Loucy (cell line): ENCODE measurements around the gene STRN.

Experiments
- H2AFZ ChIP-seq: fragments of 200-600 bp; sonication (generic); 2 replicates; pipeline ENCODE4 v1.6.0; 2016; ENCODE audit warnings: antibody characterized with exemption, mild to moderate bottlenecking, low read length, moderate library complexity
- H3F3A ChIP-seq: fragments of 200-600 bp; 2 replicates; pipeline ENCODE4 v1.6.0; 2016; ENCODE audit warnings: antibody characterized with exemption, low read depth, mild to moderate bottlenecking
- H3K27me3 ChIP-seq: fragments of 200-600 bp; sonication (generic); 2 replicates; pipeline ENCODE4 v1.6.1; 2014; ENCODE audit warnings: low read length, mild to moderate bottlenecking; ENCODE audit not compliant: insufficient read depth, poor library complexity, severe bottlenecking
- H3K36me3 ChIP-seq: fragments of 200-600 bp; sonication (generic); 2 replicates; pipeline ENCODE4 v1.6.1; 2016; ENCODE audit warnings: low read length; ENCODE audit not compliant: insufficient read depth
- H3K4me1 ChIP-seq: fragments of 200-600 bp; sonication (generic); 2 replicates; pipeline ENCODE4 v1.5.1; 2014; ENCODE audit warnings: low read length, mild to moderate bottlenecking; ENCODE audit not compliant: insufficient read depth, poor library complexity, severe bottlenecking
- H3K4me2 ChIP-seq: fragments of 200-600 bp; sonication (generic); 2 replicates; pipeline ENCODE4 v1.6.0; 2014; ENCODE audit warnings: antibody characterized with exemption, low read length, low read depth, mild to moderate bottlenecking; ENCODE audit not compliant: poor library complexity, severe bottlenecking
- H3K4me3 ChIP-seq: fragments of 200-600 bp; sonication (generic); 2 replicates; pipeline ENCODE4 v1.5.1; 2014; ENCODE audit warnings: low read length, mild to moderate bottlenecking, mixed read lengths; ENCODE audit not compliant: poor library complexity, severe bottlenecking
- H3K79me2 ChIP-seq: fragments of 200-600 bp; sonication (generic); 2 replicates; pipeline ENCODE4 v1.6.1; 2014; ENCODE audit warnings: low read length; ENCODE audit not compliant: insufficient read depth
- H3K9ac ChIP-seq: fragments of 200-600 bp; sonication (generic); 2 replicates; pipeline ENCODE4 v1.6.0; 2014; ENCODE audit warnings: mild to moderate bottlenecking, low read depth, low read length, moderate library complexity; ENCODE audit not compliant: poor library complexity, severe bottlenecking
- H3K9me2 ChIP-seq: fragments of 200-600 bp; sonication (generic); replicated peaks from 2 replicates; pipeline ENCODE4 v1.6.1; 2016; ENCODE audit warnings: low read depth, low read length, mixed read lengths
- H3K9me3 ChIP-seq: fragments of 200-600 bp; sonication (generic); 2 replicates; pipeline ENCODE4 v1.6.1; 2014; ENCODE audit warnings: mild to moderate bottlenecking, antibody characterized with exemption, low read length, low read depth; ENCODE audit not compliant: insufficient read depth
- H4K20me1 ChIP-seq: fragments of 200-600 bp; sonication (generic); 2 replicates; pipeline ENCODE4 v1.6.0; 2014; ENCODE audit warnings: antibody characterized with exemption, low read length, mild to moderate bottlenecking; ENCODE audit not compliant: insufficient read depth, poor library complexity, severe bottlenecking
- CTCF ChIP-seq: fragments of 200-600 bp; sonication (generic); conservative IDR thresholded peaks from 2 replicates; pipeline ENCODE4 v1.5.1; 2014; ENCODE audit warnings: mild to moderate bottlenecking, antibody characterized with exemption, low read length
- EZH2phosphoT487 ChIP-seq: fragments of 200-600 bp; IDR thresholded peaks from 2 replicates; pipeline ENCODE4 v1.6.1; 2018; ENCODE audit warnings: antibody characterized with exemption, mild to moderate bottlenecking, moderate library complexity, borderline replicate concordance

The STRN gene

GRCh38 chr2:36885605-36886004 is 80.7 kb downstream of the STRN start:
- Histone ChIP-seq H3K9ac (no peak overlapping the region), H4K20me1 (no peaks in the 10 kb centered on the region), H3K4me1 (no peaks in the 10 kb centered on the region), H3K27me3 (no peaks in the 10 kb centered on the region), H3K9me2 (no peaks in the 10 kb centered on the region), H3K4me3 (no peak overlapping the region), H3K9me3 (no peaks in the 10 kb centered on the region), H3K79me2 (no peaks in the 10 kb centered on the region), H3K4me2 (no peak overlapping the region), H3F3A (no peaks in the 10 kb centered on the region), H3K36me3 (peaks cover 59% of the 10 kb centered on the region; the same call in 1 of the 2 replicates), H2AFZ (no peak overlapping the region)
- no peak for TF ChIP-seq CTCF
- TF ChIP-seq EZH2phosphoT487: no peak

GRCh38 chr2:36882532-36882931 is 83.8 kb downstream of the STRN start:
- no peak for TF ChIP-seq CTCF
- no peak for TF ChIP-seq EZH2phosphoT487
- H3K4me2 ChIP-seq: no peak overlapping the region
- peaks cover 50% of the 10 kb centered on the region; the same call in 1 of the 2 replicates for H3K36me3 ChIP-seq
- no peak overlapping the region for H3K4me3 ChIP-seq
- H3K4me1 ChIP-seq: no peaks in the 10 kb centered on the region
- no peak overlapping the region for H2AFZ ChIP-seq
- H3K79me2 ChIP-seq: no peaks in the 10 kb centered on the region
- H3K9ac ChIP-seq: no peak overlapping the region
- H3F3A ChIP-seq: no peaks in the 10 kb centered on the region
- H4K20me1 ChIP-seq: no peaks in the 10 kb centered on the region
- H3K9me2 ChIP-seq: no peaks in the 10 kb centered on the region
- no peaks in the 10 kb centered on the region for H3K27me3 ChIP-seq
- H3K9me3 ChIP-seq: no peaks in the 10 kb centered on the region

GRCh38 chr2:36881816-36882215 is 84.5 kb downstream of the STRN start:
- Histone ChIP-seq H3K4me3 (no peak overlapping the region), H4K20me1 (no peaks in the 10 kb centered on the region), H3K79me2 (no peaks in the 10 kb centered on the region), H3K9me2 (no peaks in the 10 kb centered on the region), H3K36me3 (peaks cover 55% of the 10 kb centered on the region; the same call in 1 of the 2 replicates), H3K4me1 (no peaks in the 10 kb centered on the region), H2AFZ (no peak overlapping the region), H3K9me3 (no peaks in the 10 kb centered on the region), H3K27me3 (no peaks in the 10 kb centered on the region), H3F3A (no peaks in the 10 kb centered on the region), H3K4me2 (no peak overlapping the region), H3K9ac (no peak overlapping the region)
- TF ChIP-seq CTCF (no peak), EZH2phosphoT487 (no peak)
